HFFc6 (cell line): ENCODE measurements around the gene PMVK. TPM values are rescaled to one million over a fixed set of nuclear protein-coding genes. Genes with fewer than 3 reads are reported as not detected.

Experiments
- DNase-seq: peaks from one replicate; pipeline ENCODE4 v3.0.0-alpha.2; 2018
- H3K27ac Mint-ChIP-seq: 2 replicates; pipeline ENCODE4 v1.8.0; 2020; ENCODE audit warnings: mild to moderate bottlenecking, mixed read lengths
- H3K27me3 Mint-ChIP-seq: 2 replicates; pipeline ENCODE4 v1.8.0; 2021; ENCODE audit warnings: mild to moderate bottlenecking, moderate library complexity, mixed read lengths; ENCODE audit not compliant: insufficient read depth
- H3K36me3 Mint-ChIP-seq: 2 replicates; pipeline ENCODE4 v1.8.0; 2021; ENCODE audit warnings: low read depth, mixed read lengths
- H3K4me1 Mint-ChIP-seq: 2 replicates; pipeline ENCODE4 v1.8.0; 2020; ENCODE audit warnings: low read depth, mixed read lengths
- H3K4me3 Mint-ChIP-seq: 2 replicates; pipeline ENCODE4 v1.8.0; 2020; ENCODE audit warnings: mild to moderate bottlenecking, moderate library complexity, mixed read lengths
- H3K9me3 Mint-ChIP-seq: 2 replicates; pipeline ENCODE4 v1.8.0; 2020; ENCODE audit warnings: mild to moderate bottlenecking, mixed read lengths
- total RNA-seq, 6 experiments: library from RNA; stranded (reverse); fragmentation: NEBNext Ultra II Directional; extraction: Animal tissue kit (Norgen Biotek cat#: 25700); gene quantifications; 2 replicates in 1 of 6; 3 replicates in 5 of 6; pipeline ENCODE4 v1.2.3, GENCODE V29; 2021
- TF ChIP-seq, protein P1 (sequence below): fragments of 200-600 bp; sonication (generic); IDR thresholded peaks from 2 replicates; pipeline ENCODE4 v1.5.0; 2021; ENCODE audit warnings: antibody characterized with exemption, mild to moderate bottlenecking

The PMVK gene
- total RNA-seq, 6 experiments from 2014 or later: 29.1 to 33.4 (median 32.5) TPM

DNA sequence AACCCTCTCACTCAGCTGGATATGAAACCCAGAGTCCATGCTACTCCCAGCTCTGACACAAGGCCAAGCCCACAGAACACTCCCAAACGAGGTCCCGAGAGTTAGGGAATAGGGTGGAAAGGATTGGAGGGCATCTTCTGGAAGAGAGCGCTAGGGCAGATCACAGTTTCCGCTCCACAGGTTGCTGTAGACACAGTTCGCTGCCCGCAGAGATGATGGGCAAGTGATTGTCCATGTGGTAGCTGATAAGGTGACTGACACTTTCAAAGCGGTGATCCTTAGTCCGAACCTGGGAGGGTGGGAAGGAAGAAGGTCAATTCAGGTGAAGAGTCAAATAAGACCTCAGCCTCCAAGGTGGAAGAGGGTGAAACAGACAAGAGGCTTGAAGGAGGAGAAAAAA is 27.1 kb upstream of the PMVK start:
- no peak for DNase-seq
- H3K36me3 Mint-ChIP-seq: peaks cover 34% of the 10 kb centered on the region
- H3K9me3 Mint-ChIP-seq: no peaks in the 10 kb centered on the region
- TF ChIP-seq, protein P1, sequence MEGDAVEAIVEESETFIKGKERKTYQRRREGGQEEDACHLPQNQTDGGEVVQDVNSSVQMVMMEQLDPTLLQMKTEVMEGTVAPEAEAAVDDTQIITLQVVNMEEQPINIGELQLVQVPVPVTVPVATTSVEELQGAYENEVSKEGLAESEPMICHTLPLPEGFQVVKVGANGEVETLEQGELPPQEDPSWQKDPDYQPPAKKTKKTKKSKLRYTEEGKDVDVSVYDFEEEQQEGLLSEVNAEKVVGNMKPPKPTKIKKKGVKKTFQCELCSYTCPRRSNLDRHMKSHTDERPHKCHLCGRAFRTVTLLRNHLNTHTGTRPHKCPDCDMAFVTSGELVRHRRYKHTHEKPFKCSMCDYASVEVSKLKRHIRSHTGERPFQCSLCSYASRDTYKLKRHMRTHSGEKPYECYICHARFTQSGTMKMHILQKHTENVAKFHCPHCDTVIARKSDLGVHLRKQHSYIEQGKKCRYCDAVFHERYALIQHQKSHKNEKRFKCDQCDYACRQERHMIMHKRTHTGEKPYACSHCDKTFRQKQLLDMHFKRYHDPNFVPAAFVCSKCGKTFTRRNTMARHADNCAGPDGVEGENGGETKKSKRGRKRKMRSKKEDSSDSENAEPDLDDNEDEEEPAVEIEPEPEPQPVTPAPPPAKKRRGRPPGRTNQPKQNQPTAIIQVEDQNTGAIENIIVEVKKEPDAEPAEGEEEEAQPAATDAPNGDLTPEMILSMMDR: no peak
- peak overlapping the region; percentile 67 for H3K27ac Mint-ChIP-seq
- peaks cover 62% of the 10 kb centered on the region for H3K4me1 Mint-ChIP-seq
- H3K4me3 Mint-ChIP-seq: 0 out of 2 replicates have a peak overlapping the region, but pooled peaks have one; percentile 9
- peaks cover 9% of the 10 kb centered on the region for H3K27me3 Mint-ChIP-seq

DNA sequence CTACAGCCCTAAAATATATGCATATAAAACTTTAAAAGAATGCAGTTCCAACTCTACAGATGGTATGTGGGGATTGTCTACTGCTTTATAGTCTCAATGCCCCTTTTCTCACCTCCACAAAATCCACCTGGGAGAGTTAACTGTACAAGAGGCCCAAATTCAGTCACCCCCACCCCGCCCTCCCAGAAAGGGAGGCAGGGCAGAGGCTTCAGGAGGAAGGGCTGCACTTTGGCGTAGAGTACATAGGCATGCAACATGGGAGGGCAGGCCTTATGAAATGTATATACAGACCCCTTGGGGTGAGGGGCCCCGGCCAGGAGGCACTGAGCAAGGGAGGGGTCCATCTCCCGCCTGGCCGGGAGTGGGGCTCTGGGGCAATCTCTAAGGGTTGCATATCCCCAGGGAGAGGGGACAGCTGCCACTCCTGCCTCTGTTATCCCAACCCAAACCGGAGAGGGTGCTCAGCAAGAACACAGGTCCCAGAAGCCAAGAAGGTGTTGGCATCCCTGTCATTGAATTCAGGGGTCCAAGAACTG is 26.3 kb upstream of the PMVK start:
- no peak for DNase-seq
- Mint-ChIP-seq H3K36me3 (peaks cover 26% of the 10 kb centered on the region), H3K27me3 (peaks cover 9% of the 10 kb centered on the region)

DNA sequence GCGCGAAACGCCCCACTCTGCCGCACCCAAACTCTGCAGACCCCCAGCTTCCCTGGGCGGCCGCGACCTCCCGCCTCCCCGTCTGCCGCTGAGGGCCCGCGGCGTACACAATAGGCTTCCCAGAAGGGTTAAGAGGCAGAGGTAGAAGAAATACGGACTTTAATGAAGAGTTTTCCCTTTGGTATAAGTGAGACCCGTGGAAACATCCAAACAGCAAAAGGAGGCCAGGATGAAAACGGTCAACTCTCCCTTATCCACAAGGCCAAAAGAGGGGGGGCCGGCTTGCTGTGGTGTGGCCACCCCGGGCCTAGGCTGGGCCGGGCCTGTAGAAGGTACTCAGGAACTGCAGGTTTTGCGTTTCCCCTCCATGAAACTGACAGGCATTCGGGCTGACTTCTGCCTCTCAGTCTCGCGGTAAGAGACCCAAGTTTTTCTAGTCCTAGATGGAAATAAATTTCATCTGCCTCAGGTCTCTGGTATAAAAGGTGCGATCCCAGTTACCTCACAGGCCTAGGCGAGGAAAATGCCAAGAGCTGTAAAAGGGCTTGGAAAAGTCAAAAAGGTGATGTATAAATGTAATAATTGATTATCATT is 25.7 kb upstream of the PMVK start:
- H3K4me3 Mint-ChIP-seq: peak overlapping the region; percentile 85
- H3K4me1 Mint-ChIP-seq: peaks cover 53% of the 10 kb centered on the region
- no peak for DNase-seq
- H3K36me3 Mint-ChIP-seq: peaks cover 24% of the 10 kb centered on the region
- TF ChIP-seq, protein P1: peak; percentile 16
- H3K27ac Mint-ChIP-seq: peak overlapping the region; percentile 89
- peaks cover 9% of the 10 kb centered on the region for H3K27me3 Mint-ChIP-seq
- H3K9me3 Mint-ChIP-seq: no peaks in the 10 kb centered on the region

More for the DNA sequence above, 26.3 kb upstream of the PMVK start:
- Mint-ChIP-seq H3K27ac (peak overlapping the region; percentile 89), H3K4me3 (peak overlapping the region; percentile 85), H3K4me1 (peaks cover 54% of the 10 kb centered on the region), H3K9me3 (no peaks in the 10 kb centered on the region)
- TF ChIP-seq, protein P1: no peak

DNA sequence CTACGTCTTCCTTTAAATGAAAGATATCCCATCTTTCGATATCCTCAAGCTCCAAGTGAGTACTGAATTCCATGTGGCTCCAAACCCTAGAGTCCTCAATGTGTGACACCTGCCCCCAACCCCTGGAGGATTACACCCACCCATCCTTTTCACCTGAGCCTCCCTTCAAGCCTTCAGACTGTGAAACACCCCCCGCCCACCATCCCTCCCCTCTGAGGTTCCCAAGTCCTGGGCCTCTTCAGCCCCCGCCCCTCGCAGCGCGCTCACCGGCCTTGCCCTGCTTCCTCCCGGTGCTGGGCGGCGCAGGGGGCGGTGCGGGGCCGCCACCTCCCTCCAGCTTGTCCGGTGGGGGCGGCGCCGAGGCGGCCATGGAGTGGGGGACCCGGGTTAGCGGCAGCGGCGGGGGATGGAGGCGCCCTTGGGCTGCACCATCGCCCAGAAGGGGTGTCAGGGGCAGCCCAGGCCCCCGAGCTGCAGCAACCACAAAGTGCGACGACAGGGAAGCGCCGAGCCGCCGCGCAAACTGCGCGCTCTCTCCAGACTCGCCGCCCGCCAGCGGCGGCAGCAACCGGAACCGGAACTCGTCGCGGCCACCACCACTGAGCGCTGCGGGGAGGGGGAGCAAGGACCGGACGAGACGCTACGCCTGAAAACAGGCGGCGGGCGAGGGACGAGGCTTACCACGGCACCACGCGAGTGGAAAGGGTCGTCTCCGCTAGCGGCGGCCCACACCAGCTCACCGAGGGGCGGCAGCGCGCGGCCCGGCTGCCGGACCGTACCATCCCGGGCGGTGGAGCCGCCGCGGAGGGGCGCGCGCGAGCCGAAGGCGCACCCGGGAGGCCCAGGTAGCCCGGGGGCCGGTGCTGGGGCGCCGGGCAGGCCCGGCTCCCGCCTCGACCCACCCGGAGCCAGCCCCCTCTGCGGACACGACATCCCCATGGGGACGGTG is 25.0 kb upstream of the PMVK start, which contains the start of gene PYGO2:
Gene PYGO2, minus strand, starts transcription at position 576 of the 949 bp plus-strand sequence. Its CDS starts 206 bp downstream, at position 370.
- peaks cover 24% of the 10 kb centered on the region for H3K36me3 Mint-ChIP-seq
- TF ChIP-seq, protein P1: peak; percentile 77
- peak; percentile 70 for DNase-seq

DNA sequence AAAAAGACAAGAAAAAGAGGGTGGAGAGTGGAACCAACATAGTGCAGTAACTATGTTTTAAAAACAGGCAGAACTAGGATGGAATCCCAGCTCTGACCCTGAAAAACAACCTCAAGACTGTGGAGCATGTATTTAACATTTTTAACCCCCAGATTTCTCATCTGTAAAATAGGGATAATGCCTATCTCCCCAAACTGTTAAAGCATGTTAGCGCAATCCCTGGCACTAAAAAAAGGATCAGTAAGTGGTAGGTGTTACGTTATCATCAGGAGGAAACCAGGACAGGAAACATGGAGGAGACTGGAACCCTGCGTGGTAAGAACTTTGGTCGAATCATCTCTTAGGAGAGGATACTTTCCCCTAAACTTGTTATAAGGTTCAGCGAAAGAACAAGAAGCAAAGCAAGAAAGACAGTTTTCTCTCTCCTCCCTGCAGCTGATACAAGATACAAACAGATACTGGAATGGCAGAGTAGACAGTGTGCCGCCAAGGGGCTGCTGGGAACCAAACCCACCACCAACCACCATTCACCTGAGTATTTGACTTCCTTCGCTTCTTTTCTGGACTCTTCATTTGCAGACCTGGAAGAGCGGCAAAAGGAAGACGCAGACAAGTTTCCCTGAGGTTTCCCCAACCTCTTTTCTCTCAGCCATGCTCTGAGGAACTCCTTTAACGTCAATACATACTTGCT is 24.1 kb upstream of the PMVK start:
- Mint-ChIP-seq H3K27ac (peak overlapping the region; percentile 81), H3K36me3 (peaks cover 22% of the 10 kb centered on the region), H3K27me3 (peaks cover 9% of the 10 kb centered on the region; the same call in 1 of the 2 replicates), H3K4me1 (peaks cover 65% of the 10 kb centered on the region), H3K9me3 (no peaks in the 10 kb centered on the region), H3K4me3 (peak overlapping the region; percentile 94)
- TF ChIP-seq, protein P1: no peak
- no peak for DNase-seq

More for the DNA sequence above, 25.0 kb upstream of the PMVK start, which contains the start of gene PYGO2:
- H3K4me3 Mint-ChIP-seq: peak within 1 kb of the TSS; percentile 94
- peaks cover 57% of the 10 kb centered on the region for H3K4me1 Mint-ChIP-seq
- H3K27me3 Mint-ChIP-seq: peaks cover 9% of the 10 kb centered on the region; the same call in 1 of the 2 replicates
- peak within 1 kb of the TSS; percentile 89 for H3K27ac Mint-ChIP-seq
- H3K9me3 Mint-ChIP-seq: no peaks in the 10 kb centered on the region
